NCI-H82 treated with DMSO at 0.1 percent for 48 hours (cell line): ENCODE measurements around the gene DDA1.
A peak's percentile ranks its signal among the peaks of the same experiment; 100 is the strongest.
"Not testable (repeated sequence)": the region's sequence is repeated elsewhere in the genome, so short reads cannot be mapped to it uniquely, and the experiment has no call there.

Source experiments
- DNase-seq: peaks from one replicate; lab custom pipeline; 2025; ENCODE audit not compliant: unreplicated experiment; lab: John Stamatoyannopoulos, UW

The DDA1 gene

DNA sequence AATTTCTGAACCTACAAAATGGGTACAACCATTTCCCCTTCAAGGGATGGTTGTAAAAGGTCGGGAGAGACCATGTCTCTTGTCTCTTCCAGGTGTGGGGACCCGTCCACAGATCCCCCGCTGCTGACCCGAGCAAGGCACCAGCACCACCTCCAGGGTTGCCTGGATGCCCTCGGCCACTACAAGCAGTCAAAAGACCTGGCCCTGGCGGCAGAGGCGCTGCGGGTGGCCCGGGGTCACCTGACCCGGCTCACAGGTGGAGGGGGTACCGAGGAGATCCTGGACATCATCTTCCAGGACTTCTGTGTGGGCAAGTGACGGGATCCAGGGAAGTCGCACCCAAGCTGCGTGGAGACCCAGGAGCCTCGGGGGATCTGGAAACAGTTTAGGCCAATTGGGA, 32.0 kb downstream of the DDA1 start:
- DNase-seq = no peak

DNA sequence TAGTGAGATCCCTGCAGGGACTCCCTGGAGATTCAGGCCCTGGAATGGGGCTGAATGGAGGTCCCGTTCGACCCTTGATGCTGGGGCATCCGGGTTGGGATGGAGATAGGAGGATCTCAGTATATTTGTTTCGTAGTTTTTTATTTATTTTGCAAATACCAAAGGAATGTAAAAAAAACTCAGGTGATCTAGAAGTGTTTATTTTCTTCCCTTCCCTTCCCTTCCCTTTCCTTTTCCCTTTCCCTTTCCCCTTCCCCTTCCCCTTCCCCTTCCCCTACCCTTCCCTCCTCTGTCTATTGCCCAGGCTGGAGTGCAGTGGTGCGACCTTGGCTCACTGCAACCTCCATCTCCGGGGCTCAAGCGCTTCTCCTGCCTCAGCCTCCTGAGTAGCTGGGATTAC, 32.5 kb downstream of the DDA1 start:
- DNase-seq = no peak

DNA sequence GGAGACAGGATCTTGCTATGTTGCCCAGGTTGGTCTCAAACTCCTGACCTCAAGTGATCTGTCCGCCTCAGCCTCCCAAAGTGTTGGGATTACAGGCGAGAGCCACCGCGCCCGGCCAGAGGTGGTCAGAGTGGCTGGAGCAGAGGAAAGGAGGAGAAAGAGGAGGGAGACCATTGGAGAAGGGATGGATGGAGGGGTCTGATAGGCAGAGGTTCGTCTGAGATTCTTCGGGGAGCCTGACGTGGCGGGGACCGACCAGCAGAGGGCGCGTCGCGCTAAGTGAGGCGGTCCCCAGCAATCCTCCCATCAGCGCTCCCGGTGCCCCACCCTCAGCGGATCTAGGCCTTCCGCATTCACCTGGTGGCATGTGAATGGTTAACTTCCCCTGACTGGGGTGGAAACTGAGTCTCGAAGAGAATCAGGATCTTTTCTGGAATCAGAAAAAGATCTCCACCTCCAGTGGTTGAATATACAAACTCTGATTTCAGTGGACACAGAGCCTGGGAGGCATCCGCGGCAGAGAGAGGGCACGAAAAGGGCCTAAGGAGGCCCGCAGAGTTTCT, 36.8 kb downstream of the DDA1 start:
- peak; percentile 58 for DNase-seq

DNA sequence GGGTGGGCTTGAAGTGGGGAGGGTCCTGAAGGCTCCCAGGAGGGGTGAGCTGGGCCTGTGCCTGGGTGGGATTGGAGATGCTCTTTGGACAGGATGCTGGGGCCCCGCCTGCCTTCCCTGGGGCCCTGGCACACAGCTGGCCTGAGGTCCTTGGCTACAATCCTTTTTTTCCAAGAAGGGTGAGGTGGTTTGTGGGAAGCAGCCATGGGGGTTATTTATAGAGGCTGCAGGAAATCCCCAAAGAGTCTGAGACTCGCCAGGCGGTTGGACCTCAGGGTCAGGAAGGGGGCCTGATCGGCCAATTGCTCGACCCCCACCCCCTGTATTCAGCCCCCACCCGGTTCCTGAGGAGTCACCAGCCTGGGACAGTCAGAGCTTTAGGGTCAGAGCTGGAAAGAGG, 38.0 kb downstream of the DDA1 start:
- no peak for DNase-seq

DNA sequence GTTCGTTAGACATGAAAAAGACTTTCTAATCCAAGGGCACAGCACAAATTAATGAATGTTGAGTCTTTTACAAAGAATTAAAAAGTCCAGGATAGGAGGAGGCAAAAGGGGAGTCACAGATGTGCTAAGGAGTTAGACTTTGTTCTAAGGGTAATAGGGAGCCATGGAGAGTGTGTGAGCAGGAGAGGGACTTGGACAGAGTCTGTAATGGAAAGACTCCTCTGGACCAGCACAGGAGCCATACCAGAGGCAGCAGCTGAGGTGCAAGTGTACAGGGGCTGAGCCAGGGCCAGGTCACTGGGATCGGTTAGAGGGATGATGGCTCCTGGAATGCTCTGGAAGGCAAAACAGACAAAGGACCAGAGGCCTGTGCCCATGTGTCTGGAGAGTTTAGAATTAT, 38.5 kb downstream of the DDA1 start:
- no peak for DNase-seq

DNA sequence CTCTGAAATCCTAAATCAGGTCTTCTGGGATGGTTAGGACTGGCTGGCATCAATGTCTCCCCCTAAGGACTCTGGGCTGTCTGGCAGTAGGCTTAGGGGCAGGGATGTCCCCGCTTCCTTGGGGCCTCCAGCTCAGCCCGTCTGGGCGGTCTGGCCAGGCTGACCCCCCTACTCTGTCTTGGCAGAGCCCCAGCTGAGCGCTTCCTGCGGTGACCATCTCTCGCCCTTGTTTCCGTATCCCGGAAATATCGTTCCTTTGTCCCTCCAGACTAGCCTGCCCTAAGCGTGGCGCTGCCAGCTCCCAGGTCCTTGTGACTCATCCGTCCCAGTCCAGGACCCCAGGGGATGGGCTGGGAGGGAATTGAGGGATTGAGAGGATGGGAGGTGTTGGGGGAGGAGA, 39.3 kb downstream of the DDA1 start:
- no peak for DNase-seq

DNA sequence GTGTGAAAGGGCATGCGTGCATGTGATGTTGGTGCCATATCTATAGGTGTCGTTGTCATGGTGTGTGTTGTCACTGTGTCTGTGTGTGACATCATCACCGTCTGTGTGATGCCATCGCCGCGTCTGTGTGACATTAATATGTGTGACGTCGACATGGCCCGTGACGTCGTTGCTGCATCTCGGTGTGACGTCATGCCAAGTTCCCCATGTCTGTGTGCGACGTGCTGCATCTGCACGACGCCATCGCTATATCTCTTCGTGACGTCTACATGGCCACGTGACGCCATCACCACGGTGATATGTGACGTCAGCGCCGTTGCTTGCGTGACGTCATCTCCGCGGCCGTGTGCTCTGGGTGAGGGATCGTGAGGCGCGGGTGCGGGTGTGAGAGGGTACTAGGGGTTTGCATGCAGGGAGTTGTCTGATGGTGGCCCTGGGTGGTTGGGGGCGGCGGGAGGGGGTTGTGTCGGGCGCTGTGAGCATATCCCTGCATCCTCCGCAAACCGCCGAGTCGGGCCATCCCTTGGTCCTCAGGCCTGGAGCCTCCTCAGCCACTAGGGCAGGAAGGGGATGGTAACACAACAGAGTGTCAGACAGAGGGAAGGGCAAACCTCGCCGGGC, 42.6 kb downstream of the DDA1 start:
- no peak for DNase-seq

DNA sequence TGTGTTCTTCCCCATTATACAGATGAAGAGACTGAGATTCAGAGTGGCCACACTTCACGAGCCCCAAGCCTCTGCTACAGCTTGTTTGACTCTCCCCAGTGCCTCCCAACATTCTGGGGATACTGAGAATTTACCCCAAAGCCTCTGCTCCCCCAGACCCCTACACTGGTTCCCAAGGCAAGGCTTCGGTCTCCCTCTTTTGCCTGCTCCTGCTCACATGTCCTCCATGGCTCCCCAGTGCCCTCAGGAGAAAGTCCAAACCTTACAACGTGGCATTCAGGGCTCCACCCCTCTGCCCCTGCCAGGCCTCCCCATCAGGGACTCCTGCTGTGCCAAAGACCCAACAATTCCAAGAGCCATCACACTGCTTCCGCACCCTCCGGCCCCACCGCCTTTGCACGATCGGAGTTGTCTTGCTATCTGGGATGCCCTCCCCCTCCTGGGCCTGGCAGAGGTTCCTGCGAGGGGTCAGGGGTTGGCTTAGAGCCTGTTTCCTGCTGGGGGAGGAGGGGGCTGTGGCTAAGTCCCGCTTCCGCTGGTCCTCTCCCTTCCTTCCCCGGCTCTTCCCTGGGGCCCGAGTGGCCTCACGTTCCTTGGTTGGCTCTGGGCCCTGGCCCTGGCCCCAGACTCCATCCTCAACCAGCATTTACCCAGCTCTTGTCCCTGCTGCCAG, 43.4 kb downstream of the DDA1 start:
- no peak for DNase-seq

DNA sequence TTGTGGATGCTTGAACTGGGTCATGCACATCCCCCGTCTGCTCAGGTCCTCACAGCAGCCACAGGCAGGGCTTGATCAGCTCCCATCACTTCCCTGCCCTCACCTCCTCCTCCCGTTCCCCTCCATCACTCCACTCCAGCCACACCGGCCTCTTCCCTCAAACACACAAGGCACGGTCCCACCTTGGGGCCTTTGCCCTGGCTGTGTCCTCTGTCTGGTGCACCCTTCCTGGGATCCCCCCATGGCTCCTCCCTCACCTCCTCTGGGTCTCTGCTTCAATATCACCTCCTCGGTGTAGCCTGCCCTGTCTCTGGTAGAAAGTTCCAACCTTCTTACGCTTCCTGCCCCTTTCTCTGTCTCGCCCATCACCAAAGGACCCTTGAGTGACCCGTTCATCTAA, 44.0 kb downstream of the DDA1 start:
- no peak for DNase-seq

DNA sequence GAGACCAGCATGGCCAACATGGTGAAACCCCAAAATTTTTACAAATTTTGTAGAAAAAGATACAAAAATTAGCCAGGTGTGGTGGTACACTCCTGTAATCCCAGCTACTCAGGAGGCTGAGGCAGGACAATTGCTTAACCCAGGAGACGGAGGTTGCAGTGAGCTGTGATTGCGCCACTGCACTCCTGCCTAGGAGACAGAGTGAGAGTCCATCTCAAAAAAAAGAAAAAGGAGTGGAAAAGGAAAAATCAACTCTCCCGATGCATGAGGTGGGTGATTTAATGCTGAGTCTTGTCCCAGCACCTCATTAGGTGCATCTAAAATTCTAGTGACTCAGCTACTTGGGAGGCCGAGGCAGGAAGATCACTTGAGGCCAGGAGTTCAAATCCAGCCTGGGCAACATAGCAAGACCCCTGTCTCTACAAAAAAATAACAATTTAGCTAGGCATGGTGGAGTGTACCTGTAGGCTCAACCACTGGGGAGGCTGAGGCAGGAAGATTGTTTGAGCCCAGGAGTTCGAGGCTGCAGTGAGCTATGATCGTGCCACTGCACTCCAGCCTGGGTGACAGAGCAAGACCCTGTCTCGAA, 47.8 kb downstream of the DDA1 start:
- no peak for DNase-seq

DNA sequence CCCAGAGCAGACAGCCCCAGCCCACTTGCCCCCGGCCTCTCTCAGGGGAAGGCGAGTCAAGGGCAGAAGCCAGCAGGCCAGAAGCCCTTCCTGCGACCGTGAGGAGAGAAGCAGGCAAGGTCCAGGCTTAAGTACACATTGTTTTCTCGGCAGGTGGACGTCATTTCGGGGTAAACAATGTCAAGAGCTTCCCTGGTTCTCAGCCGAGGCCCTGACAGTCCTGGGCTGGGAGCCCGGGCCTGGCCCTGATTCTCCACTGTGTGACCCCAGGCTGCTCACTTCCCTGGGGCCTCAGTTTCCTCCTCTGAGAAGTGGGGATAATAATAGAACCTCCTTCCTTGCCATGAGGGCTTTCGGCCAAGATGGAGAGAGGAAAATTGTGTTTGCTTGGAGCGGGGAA, 48.4 kb downstream of the DDA1 start:
- no peak for DNase-seq

DNA sequence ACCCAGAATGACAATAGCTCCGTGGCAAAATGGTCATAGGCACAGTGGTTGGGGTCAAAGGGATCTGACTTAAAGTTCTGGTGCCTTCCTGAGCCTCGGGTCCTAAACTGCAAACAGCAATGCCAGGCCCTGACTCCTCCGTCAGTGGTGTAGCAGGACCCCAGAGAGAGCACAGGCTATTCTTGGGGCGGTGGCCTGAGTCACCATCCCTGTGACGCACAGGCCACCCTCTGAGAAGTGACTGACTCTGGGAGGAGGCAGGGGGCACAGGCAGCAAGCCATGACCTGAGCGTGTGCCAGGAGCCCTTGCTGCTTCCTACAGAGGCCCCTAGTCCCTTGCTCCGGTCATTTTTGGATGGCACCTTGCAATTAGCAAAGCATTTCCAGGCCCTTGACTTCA, 49.0 kb downstream of the DDA1 start:
- DNase-seq = no peak

DNA sequence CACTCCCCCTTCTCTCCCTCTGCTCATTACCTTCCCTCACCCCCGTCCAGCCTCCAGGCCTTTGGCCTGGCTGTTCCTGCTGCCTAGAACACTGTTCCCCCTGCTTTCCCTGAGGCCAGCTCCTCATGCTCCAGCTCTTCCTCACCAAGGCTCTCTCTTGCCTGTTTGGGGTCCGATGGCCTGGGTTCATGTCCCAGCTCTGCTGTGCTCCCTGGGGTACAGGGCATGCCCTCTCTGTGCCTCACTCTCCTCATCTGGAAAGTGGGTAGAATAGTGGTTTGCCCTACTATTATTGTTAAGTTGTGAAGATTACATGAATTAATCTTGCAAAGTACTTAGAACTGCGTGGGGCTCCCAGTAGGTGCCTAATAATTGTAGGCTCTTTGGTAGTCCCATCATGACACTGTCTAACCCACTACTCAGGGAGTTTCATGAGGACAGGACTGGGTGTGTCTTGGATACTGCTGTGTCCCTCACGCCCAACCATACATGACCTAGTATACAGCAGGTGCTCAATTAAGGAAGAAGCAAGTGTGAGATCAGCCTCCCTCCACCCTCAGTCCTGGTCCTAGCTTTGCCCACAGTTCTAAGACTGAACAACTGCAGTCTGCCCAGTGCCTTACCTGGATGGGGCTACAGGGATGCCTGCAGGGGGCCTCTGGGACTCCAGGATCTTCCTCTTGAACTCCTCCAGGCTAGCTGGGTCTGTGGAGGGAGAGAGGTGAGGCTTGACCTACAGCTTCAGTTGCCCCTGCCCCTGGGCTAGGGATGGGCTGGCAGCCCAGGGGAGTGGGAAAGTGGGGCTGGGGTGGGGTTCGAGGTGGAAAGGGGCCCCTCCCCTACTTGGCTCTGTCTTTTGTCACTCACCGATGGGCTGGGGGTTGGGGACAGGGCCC, 50.8 kb downstream of the DDA1 start:
- DNase-seq = no peak

DNA sequence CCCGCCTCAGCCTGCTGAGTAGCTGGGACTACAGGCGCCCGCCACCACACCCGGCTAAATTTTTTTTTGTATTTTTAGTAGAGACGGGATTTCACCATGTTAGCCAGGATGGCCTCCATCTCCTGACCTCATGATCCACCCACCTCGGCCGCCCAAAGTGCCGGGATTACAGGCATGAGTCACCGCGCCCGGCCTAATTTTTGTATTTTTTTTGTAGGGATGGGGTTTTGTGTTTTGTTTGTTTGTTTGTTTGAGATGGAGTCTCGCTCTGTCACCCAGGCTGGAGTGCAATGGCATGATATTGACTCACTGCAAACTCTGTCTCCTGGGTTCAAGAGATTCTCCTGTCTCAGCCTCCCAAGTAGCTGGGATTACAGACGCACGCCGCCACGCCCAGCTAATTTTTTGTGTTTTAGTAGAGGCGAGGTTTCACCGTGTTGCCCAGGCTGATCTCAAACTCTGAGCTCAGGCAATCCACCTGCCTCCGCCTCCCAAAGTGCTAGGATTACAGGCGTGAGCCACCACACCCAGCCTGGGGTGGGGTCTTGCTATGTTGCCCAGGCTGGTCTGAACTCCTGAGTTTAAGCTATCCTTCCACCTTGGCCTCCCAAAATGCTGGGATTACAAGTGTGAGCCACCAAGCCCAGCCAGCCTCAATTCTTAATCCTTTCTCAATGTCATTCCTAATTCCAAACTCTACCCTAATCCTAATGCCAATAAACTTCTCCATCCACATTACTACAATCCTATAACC, 54.7 kb downstream of the DDA1 start:
- not testable (repeated sequence) for DNase-seq

DNA sequence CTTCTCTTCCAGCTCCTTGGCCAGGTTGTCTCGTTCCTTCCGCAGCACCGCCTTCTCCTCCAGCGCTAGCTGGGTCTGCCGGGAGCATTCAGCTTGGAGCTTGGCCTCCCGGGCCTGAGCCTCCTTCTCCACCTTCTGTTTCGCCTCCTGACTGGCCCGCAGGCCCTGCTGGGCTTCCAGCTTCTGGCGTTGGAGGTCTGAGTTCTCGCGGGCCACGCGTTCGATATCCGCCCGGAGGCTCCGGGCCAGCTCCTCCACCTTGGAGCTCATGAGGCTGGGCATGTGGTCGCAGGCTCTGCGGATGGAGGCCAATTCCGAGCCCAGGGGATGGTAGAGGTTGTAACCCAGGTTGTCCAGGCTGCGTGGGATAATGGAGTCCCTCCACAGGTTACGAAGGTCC, 56.0 kb downstream of the DDA1 start:
- no peak for DNase-seq

DNA sequence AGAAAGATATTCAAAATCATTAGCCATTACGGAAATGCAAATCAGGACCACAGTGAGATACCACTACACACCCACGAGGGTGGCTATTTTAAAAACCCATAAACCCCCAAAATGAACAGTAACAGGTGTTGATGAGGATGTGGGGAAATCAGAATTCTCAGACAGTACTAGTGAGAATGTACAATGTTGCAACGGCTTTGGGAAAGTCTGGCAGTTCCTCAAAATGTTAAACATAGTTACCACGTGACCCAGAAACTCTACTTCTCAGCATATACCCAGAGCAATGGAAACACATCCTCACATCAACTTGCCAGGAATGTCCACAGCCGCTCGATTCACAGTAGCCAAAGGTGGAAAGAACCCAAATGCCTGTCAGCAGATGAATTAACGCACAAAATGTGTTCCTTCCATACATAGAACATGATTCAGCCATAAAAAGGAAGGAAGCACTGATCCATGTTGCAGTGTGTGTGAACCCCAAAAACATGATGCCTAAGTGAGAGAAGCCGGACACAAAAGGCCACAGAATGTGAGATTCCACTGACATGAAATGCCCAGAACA, 60.7 kb downstream of the DDA1 start:
- DNase-seq = no peak
